Mesenchymal stem cell (in vitro differentiated cells and primary cell): ENCODE results near the gene MGMT.

ENCODE experiments used
- DNase-seq: peaks from one replicate; pipeline ENCODE4 v3.0.0-alpha.2; 2013
- H2AFZ ChIP-seq: one replicate; pipeline ENCODE4 v1.6.1; 2013; ENCODE audit warnings: low read depth, mild to moderate bottlenecking, control low read depth, inconsistent platforms, low read length, moderate library complexity
- H2AK5ac ChIP-seq: 2 replicates; pipeline ENCODE4 v1.6.1; 2013; ENCODE audit warnings: low read length, moderate library complexity, mild to moderate bottlenecking, inconsistent platforms; ENCODE audit not compliant: severe bottlenecking
- H2BK120ac ChIP-seq: one replicate; pipeline ENCODE4 v1.6.1; 2013; ENCODE audit warnings: low read depth, mild to moderate bottlenecking, inconsistent platforms, low read length, moderate library complexity
- H2BK12ac ChIP-seq, 2 experiments: one replicate each; pipeline ENCODE4 v1.6.1; 2013; ENCODE audit warnings: inconsistent platforms in 2 of 2, low read length in 2 of 2, mild to moderate bottlenecking in 2 of 2, moderate library complexity in 2 of 2, control low read depth in 1 of 2
- H2BK15ac ChIP-seq: one replicate; pipeline ENCODE4 v1.6.1; 2013; ENCODE audit warnings: mild to moderate bottlenecking, low read depth, inconsistent platforms; ENCODE audit not compliant: poor library complexity, severe bottlenecking
- H2BK5ac ChIP-seq: 2 replicates; pipeline ENCODE4 v1.6.1; 2013; ENCODE audit warnings: low read depth, mild to moderate bottlenecking, low read length, control low read depth, inconsistent platforms; ENCODE audit not compliant: poor library complexity, severe bottlenecking
- H3K14ac ChIP-seq, 2 experiments: one replicate each; pipeline ENCODE4 v1.6.1; 2013; ENCODE audit warnings: inconsistent platforms in 2 of 2, low read length in 2 of 2, control low read depth in 1 of 2, mild to moderate bottlenecking in 1 of 2, moderate library complexity in 1 of 2
- H3K18ac ChIP-seq, 2 experiments: one replicate each; pipeline ENCODE4 v1.6.1; 2013; ENCODE audit warnings: inconsistent platforms in 2 of 2, low read length in 2 of 2, control low read depth in 1 of 2, low read depth in 1 of 2, mild to moderate bottlenecking in 1 of 2
- H3K23ac ChIP-seq, 2 experiments: one replicate each; pipeline ENCODE4 v1.6.1; 2013; ENCODE audit warnings: inconsistent platforms in 2 of 2, low read length in 2 of 2, mild to moderate bottlenecking in 2 of 2, moderate library complexity in 2 of 2, control low read depth in 1 of 2
- H3K27ac ChIP-seq: 2 replicates; pipeline ENCODE4 v1.5.1; 2013; ENCODE audit warnings: mild to moderate bottlenecking, moderate library complexity, low read length, control low read depth, inconsistent platforms; ENCODE audit not compliant: poor library complexity, severe bottlenecking
- H3K27me3 ChIP-seq, 2 experiments: 2 replicates each; pipeline versions ENCODE4 v1.6.1 to v1.7.0; 2013; ENCODE audit warnings: low read length in 2 of 2, mild to moderate bottlenecking in 2 of 2, moderate library complexity in 2 of 2, control low read depth in 1 of 2, inconsistent platforms in 1 of 2; ENCODE audit not compliant: control insufficient read depth in 1 of 2, insufficient read depth in 1 of 2
- H3K36me3 ChIP-seq, 2 experiments: 2 replicates each; pipeline versions ENCODE4 v1.6.1 to v1.7.0; 2013; ENCODE audit warnings: low read length in 2 of 2, control low read depth in 1 of 2, inconsistent platforms in 1 of 2, low read depth in 1 of 2, mild to moderate bottlenecking in 1 of 2; ENCODE audit not compliant: insufficient read depth in 2 of 2, control insufficient read depth in 1 of 2
- H3K4ac ChIP-seq, 2 experiments: one replicate each; pipeline ENCODE4 v1.6.1; 2013; ENCODE audit warnings: inconsistent platforms in 2 of 2, low read length in 2 of 2, mild to moderate bottlenecking in 2 of 2, moderate library complexity in 2 of 2, control low read depth in 1 of 2, low read depth in 1 of 2
- H3K4me1 ChIP-seq: 2 replicates; pipeline ENCODE4 v1.6.1; 2013; ENCODE audit warnings: low read depth, low read length, control low read depth; ENCODE audit not compliant: control insufficient read depth, insufficient read depth
- H3K4me2 ChIP-seq: 2 replicates; pipeline ENCODE4 v1.6.1; 2013; ENCODE audit warnings: low read length, mild to moderate bottlenecking, inconsistent platforms; ENCODE audit not compliant: poor library complexity, severe bottlenecking
- H3K4me3 ChIP-seq, 2 experiments: 2 replicates each; pipeline versions ENCODE4 v1.5.1 to v1.7.0; 2013; ENCODE audit warnings: low read length in 2 of 2, mild to moderate bottlenecking in 2 of 2, control low read depth in 1 of 2, low read depth in 1 of 2; ENCODE audit not compliant: insufficient read depth in 1 of 2
- H3K79me1 ChIP-seq: replicated peaks from 2 replicates; pipeline ENCODE4 v1.6.1; 2013; ENCODE audit warnings: mild to moderate bottlenecking, control low read depth, low read length, inconsistent platforms; ENCODE audit not compliant: poor library complexity, severe bottlenecking
- H3K9ac ChIP-seq: 2 replicates; pipeline ENCODE4 v1.7.0; 2013; ENCODE audit warnings: mild to moderate bottlenecking, low read length, moderate library complexity
- H3K9me3 ChIP-seq: 2 replicates; pipeline ENCODE4 v1.7.0; 2013; ENCODE audit warnings: mild to moderate bottlenecking, low read length; ENCODE audit not compliant: control insufficient read depth
- H4K8ac ChIP-seq: one replicate; pipeline ENCODE4 v1.6.1; 2013; ENCODE audit warnings: inconsistent platforms, mild to moderate bottlenecking, low read length, moderate library complexity
- H4K91ac ChIP-seq: one replicate; pipeline ENCODE4 v1.6.1; 2013; ENCODE audit warnings: mild to moderate bottlenecking, low read length, inconsistent platforms
- WGBS: methylation state at CpG from one replicate; pipeline ENCODE4 v1.1.7; 2013; ENCODE audit warnings: mixed read lengths; 5-methylcytosine and 5-hydroxymethylcytosine counted together

The MGMT gene

DNA sequence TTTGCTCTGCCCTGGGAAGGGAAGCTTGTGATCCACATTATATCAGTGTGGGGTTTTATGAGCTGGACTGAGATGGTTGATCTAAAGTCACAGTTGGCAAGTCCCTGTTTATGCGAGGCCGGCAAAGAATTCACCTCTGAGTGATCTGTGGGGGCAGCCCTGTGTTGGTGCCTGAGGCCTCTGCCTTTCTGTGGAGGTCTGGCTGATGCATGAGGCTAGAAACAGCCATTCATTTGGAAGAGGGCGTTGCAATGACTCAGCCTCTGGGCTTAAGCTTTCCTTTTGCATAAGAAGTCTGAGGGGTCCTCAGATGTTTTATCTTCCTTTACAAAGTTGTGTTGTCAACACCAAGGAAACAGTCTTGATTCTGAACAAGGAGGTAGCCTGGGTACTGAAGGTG is 126.9 kb downstream of the MGMT start:
- Histone ChIP-seq H4K8ac (no peak overlapping the region), H3K27ac (no peak overlapping the region), H3K36me3 (peaks cover 4 to 22% of the 10 kb centered on the region in 2 experiments), H3K79me1 (peaks cover 9% of the 10 kb centered on the region), H3K4me3 (no peak overlapping the region), H3K27me3 (no peaks in the 10 kb centered on the region), H3K18ac (no peak overlapping the region), H3K4me1 (no peaks in the 10 kb centered on the region), H3K9ac (no peak overlapping the region), H3K4me2 (no peak overlapping the region), H3K14ac (no peak overlapping the region), H4K91ac (no peak overlapping the region), H2AK5ac (no peak overlapping the region), H2BK15ac (no peak overlapping the region), H2BK12ac (no peak overlapping the region), H3K4ac (no peak overlapping the region), H3K23ac (no peak overlapping the region), H3K9me3 (peaks cover 18% of the 10 kb centered on the region), H2BK5ac (no peak overlapping the region), H2BK120ac (no peak overlapping the region), H2AFZ (no peak overlapping the region)
- WGBS, result 79% methylated on average over 3 of the region's 3 CpGs
- no peak for DNase-seq

DNA sequence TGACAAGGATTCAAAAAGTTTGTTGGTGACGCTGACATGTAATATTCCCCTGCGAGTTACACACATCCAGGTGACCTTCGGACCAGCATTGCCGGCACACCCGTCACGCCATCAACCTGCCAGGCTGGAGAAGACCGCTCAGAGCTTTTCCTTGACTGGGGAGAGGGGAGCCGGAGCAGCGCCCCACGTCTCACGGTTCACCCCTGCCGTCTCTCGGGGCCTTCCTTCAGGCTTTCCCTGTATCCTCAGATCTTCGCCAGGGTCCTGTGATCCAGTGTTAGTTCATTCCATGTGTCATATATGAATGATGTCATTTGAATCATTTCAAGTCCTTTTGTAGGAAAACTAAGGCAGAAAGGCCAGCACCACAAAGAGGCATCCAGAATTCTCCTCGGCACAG is 127.8 kb downstream of the MGMT start:
- peaks cover 9% of the 10 kb centered on the region for H3K9me3 ChIP-seq
- no peak overlapping the region for H2BK15ac ChIP-seq

DNA sequence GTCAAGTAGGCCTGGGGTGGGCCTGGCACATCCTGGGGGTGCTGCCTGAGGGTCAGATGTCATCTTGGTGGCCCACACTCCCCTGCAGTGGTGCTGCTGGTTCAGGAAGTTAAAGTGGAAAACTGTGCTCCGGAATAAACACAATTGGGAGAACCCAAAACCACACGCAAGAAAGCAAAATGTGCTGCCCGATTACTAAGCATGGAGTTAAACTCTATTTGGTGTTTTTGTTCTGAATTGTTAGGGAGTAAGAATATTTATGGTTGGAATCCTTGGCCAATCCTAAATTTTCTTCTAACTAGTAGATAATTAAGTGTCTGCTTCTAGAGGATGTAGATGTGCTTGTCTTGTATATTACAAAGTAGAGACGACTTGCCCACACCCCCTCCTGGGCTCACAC is 131.4 kb downstream of the MGMT start:
- Histone ChIP-seq H2BK12ac (no peak overlapping the region), H3K23ac (no peak overlapping the region), H3K14ac (no peak overlapping the region), H3K4ac (no peak overlapping the region), H3K4me2 (no peak overlapping the region), H3K4me1 (peaks cover 4% of the 10 kb centered on the region), H2BK15ac (no peak overlapping the region), H2BK120ac (no peak overlapping the region), H2BK5ac (no peak overlapping the region), H3K9me3 (no peaks in the 10 kb centered on the region), H3K79me1 (peaks cover 3% of the 10 kb centered on the region), H2AFZ (no peak overlapping the region), H3K27me3 (no peaks in the 10 kb centered on the region), H4K8ac (no peak overlapping the region), H3K27ac (no peak overlapping the region), H3K4me3 (no peak overlapping the region), H4K91ac (no peak overlapping the region), H3K36me3 (peaks cover 0 to 12% of the 10 kb centered on the region in 2 experiments), H3K9ac (no peak overlapping the region), H3K18ac (no peak overlapping the region), H2AK5ac (no peak overlapping the region)
- WGBS, result 87% methylated on average over 4 of the region's 4 CpGs
- no peak for DNase-seq

More for the DNA sequence above, 127.8 kb downstream of the MGMT start:
- H2AK5ac ChIP-seq, result no peak overlapping the region
- H3K4me2 ChIP-seq, result no peak overlapping the region
- H4K8ac ChIP-seq, result no peak overlapping the region
- WGBS, result 96% methylated on average over 15 of the region's 15 CpGs
- no peak overlapping the region for H3K4ac ChIP-seq
- H4K91ac ChIP-seq, result no peak overlapping the region
- H2BK120ac ChIP-seq, result no peak overlapping the region
- H3K14ac ChIP-seq, result no peak overlapping the region
- no peak for DNase-seq
- no peak overlapping the region for H3K23ac ChIP-seq
- no peak overlapping the region for H3K9ac ChIP-seq
- peaks cover 5% of the 10 kb centered on the region for H3K79me1 ChIP-seq
- H2BK12ac ChIP-seq, result no peak overlapping the region
- peaks cover 0 to 15% of the 10 kb centered on the region in 2 experiments for H3K36me3 ChIP-seq
- no peak overlapping the region for H2AFZ ChIP-seq
- H3K18ac ChIP-seq, result no peak overlapping the region
- no peaks in the 10 kb centered on the region for H3K27me3 ChIP-seq
- no peaks in the 10 kb centered on the region for H3K4me1 ChIP-seq
- no peak overlapping the region for H3K4me3 ChIP-seq
- no peak overlapping the region for H2BK5ac ChIP-seq
- no peak overlapping the region for H3K27ac ChIP-seq

DNA sequence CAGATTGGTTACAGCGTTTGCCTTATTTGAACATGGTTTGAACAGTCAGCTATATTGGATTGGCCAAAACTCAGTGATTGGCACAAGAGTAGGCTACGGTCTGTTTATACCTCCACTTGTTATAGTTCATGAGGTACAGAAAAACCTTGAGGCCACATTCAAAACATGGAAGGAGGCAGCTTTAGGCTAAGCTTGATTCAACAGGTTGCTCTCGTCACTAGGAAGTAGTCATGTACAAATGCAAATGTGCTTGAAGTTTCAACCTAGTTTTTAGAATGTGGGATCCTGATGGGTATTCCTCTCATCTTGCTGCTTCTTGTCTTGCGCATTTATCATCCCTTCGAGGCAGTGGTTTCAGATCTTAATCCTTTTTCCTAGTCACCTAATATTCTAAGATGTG is 132.1 kb downstream of the MGMT start:
- no peak overlapping the region for H3K23ac ChIP-seq
- H3K36me3 ChIP-seq, result peaks cover 0 to 12% of the 10 kb centered on the region in 2 experiments
- peaks cover 4% of the 10 kb centered on the region for H3K4me1 ChIP-seq

More for the DNA sequence above, 132.1 kb downstream of the MGMT start:
- Histone ChIP-seq H2AFZ (no peak overlapping the region), H2BK12ac (no peak overlapping the region), H3K79me1 (peaks cover 4% of the 10 kb centered on the region), H2BK15ac (no peak overlapping the region), H3K14ac (no peak overlapping the region), H3K27ac (no peak overlapping the region), H3K4me2 (no peak overlapping the region), H2BK120ac (no peak overlapping the region), H3K4me3 (no peak overlapping the region), H3K18ac (no peak overlapping the region), H3K9ac (no peak overlapping the region), H3K27me3 (no peaks in the 10 kb centered on the region), H2AK5ac (no peak overlapping the region), H2BK5ac (no peak overlapping the region), H3K9me3 (no peaks in the 10 kb centered on the region), H4K91ac (no peak overlapping the region), H4K8ac (no peak overlapping the region), H3K4ac (no peak overlapping the region)
- 100% methylated on average over 5 of the region's 5 CpGs for WGBS
- DNase-seq, result no peak
